A673 (cell line): ENCODE measurements around the gene MNAT1. TPM values are rescaled to one million over a fixed set of nuclear protein-coding genes. Genes with fewer than 3 reads are reported as not detected.

Source experiments
- BruUV-seq: library from RNA; stranded (reverse); fragments of 400-500 nt; replicated peaks from 2 replicates; lab custom pipeline; 2021; lab: Mats Ljungman, UMichigan
- CTCF ChIA-PET: fragments of 300-600 bp; sonication (Branson Sonifier 250); formaldehyde crosslinking; loops from one replicate; lab custom pipeline; 2022; ENCODE audit warnings: antibody characterized with exemption; lab: Charles Lee
- POLR2A ChIA-PET: fragments of 300-600 bp; sonication (Branson Sonifier 250); formaldehyde crosslinking; loops from one replicate; lab custom pipeline; 2022; ENCODE audit warnings: antibody characterized with exemption; ENCODE audit not compliant: low non-redundant PET; lab: Charles Lee
- DNase-seq: peaks from one replicate; pipeline ENCODE4 v3.0.0-alpha.2; 2015; ENCODE audit warnings: low spot score
- H3K27ac ChIP-seq: fragments of 200-600 bp; sonication (generic); 2 replicates; pipeline ENCODE4 v1.5.1; 2016; ENCODE audit warnings: mixed run types, low read depth, mild to moderate bottlenecking, mixed read lengths, antibody characterized with exemption, low read length; ENCODE audit not compliant: poor library complexity, severe bottlenecking
- H3K27me3 ChIP-seq: fragments of 200-600 bp; sonication (generic); replicated peaks from 2 replicates; pipeline ENCODE4 v1.6.1; 2017; ENCODE audit warnings: mixed run types, low read depth, mild to moderate bottlenecking, mixed read lengths, antibody characterized with exemption, low read length; ENCODE audit not compliant: insufficient read depth, poor library complexity
- H3K36me3 ChIP-seq: fragments of 200-600 bp; sonication (generic); 2 replicates; pipeline ENCODE4 v1.6.1; 2016; ENCODE audit warnings: mixed run types, mild to moderate bottlenecking, mixed read lengths, antibody characterized with exemption, low read length; ENCODE audit not compliant: insufficient read depth, poor library complexity, severe bottlenecking
- H3K4me1 ChIP-seq: fragments of 200-600 bp; sonication (generic); 2 replicates; pipeline ENCODE4 v1.6.1; 2017; ENCODE audit warnings: mixed run types, mild to moderate bottlenecking, mixed read lengths, antibody characterized with exemption, low read length; ENCODE audit not compliant: insufficient read depth, poor library complexity, severe bottlenecking
- H3K4me3 ChIP-seq: fragments of 200-600 bp; sonication (generic); 2 replicates; pipeline ENCODE4 v1.5.1; 2016; ENCODE audit warnings: low read depth, mixed run types, mild to moderate bottlenecking, mixed read lengths, low read length; ENCODE audit not compliant: poor library complexity, severe bottlenecking
- H3K9me3 ChIP-seq: fragments of 200-600 bp; sonication (generic); 2 replicates; pipeline ENCODE4 v1.6.1; 2016; ENCODE audit warnings: mixed run types, low read depth, mild to moderate bottlenecking, mixed read lengths, antibody characterized with exemption, low read length; ENCODE audit not compliant: poor library complexity, severe bottlenecking
- EZH2 ChIP-seq: fragments of 200-600 bp; sonication (generic); IDR thresholded peaks from 2 replicates; pipeline ENCODE4 v1.6.1; 2017; ENCODE audit warnings: borderline replicate concordance, low read depth, mild to moderate bottlenecking, mixed read lengths, antibody characterized with exemption, low read length; ENCODE audit not compliant: poor library complexity, severe bottlenecking
- intact Hi-C: fragments of 100-400 bp; cut with micrococcal nuclease; formaldehyde crosslinking; loops from one replicate; pipeline ENCODE4 v1.10.0; 2022; ENCODE audit not compliant: unreplicated experiment
- total RNA-seq: library from RNA; stranded (reverse); gene quantifications from 2 replicates; pipeline ENCODE4 v1.2.3, GENCODE V29; 2021
- TF ChIP-seq, protein P1 (sequence below): fragments of 300-800, 200-600 bp; sonication (generic); conservative IDR thresholded peaks from 2 replicates; pipeline ENCODE4 v1.5.1; 2017; ENCODE audit warnings: low read depth, mild to moderate bottlenecking, antibody characterized with exemption, low read length, moderate library complexity, mixed read lengths

The MNAT1 gene
- total RNA-seq, 1 experiment from 2014 or later = 70.9 TPM

DNA sequence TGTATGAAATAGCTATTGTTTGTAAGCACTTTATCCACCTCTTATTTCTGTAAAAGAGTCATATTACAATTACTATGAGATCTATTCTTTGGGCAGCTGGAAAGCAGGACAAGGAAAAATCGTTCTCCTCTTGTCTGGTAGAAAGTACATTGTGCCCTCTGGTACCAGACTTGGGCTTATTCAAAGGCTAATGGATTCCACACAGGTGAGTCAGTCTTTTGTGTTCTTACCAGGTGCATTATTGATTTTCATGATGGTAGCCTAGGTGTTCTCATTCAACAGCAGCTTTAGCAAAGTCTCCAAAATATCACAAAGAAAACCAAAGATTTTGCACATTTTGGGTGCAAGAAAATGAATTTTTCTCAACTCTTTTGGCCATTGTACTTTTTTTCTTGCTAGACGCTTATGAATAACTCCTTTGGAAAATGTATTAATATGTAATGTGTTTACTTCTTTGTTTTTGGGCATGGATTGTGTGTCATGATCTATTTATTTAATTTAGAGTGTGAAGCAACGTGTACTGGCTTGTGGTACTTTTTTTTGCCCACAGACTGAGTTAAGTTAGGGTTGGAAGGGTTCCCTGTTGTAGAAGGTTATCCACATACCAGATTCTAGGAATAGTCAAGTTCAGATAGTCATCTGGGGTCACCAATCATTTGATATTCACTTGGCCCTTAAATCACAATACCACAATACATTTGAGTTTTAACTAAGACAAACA is 26.2 kb downstream of the MNAT1 start:
- intact Hi-C loops = no loop called here
- BruUV-seq = no TSS peak
- Histone ChIP-seq H3K36me3 (no peaks in the 10 kb centered on the region), H3K4me1 (peaks cover 61% of the 10 kb centered on the region), H3K9me3 (no peaks in the 10 kb centered on the region), H3K27ac (no peak overlapping the region), H3K27me3 (no peaks in the 10 kb centered on the region), H3K4me3 (no peak overlapping the region)
- TF ChIP-seq EZH2 = no peak
- TF ChIP-seq, protein P1, sequence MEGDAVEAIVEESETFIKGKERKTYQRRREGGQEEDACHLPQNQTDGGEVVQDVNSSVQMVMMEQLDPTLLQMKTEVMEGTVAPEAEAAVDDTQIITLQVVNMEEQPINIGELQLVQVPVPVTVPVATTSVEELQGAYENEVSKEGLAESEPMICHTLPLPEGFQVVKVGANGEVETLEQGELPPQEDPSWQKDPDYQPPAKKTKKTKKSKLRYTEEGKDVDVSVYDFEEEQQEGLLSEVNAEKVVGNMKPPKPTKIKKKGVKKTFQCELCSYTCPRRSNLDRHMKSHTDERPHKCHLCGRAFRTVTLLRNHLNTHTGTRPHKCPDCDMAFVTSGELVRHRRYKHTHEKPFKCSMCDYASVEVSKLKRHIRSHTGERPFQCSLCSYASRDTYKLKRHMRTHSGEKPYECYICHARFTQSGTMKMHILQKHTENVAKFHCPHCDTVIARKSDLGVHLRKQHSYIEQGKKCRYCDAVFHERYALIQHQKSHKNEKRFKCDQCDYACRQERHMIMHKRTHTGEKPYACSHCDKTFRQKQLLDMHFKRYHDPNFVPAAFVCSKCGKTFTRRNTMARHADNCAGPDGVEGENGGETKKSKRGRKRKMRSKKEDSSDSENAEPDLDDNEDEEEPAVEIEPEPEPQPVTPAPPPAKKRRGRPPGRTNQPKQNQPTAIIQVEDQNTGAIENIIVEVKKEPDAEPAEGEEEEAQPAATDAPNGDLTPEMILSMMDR = no peak
- ChIA-PET CTCF (no interaction called here), POLR2A (no interaction called here)
- DNase-seq = no peak

DNA sequence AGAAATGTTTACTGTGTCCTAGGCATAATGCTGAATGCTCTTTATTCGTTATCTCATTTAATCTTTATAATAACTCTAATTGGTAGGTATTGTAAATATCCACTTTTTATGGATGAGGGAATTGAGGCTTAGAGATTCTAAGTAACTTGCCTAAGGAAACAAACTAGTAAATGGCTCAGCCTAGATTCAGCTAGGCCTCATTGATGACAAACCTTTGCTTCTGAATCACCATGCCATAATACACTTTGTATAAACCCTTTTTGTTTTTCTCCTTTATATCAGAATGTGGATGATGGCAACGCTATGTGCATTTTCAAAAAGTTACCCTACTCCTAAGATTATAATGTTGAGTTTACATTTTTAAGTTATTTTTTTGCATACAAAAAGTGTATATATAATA is 34.0 kb downstream of the MNAT1 start:
- no TSS peak for BruUV-seq
- Histone ChIP-seq H3K9me3 (no peaks in the 10 kb centered on the region), H3K27me3 (no peaks in the 10 kb centered on the region), H3K36me3 (no peaks in the 10 kb centered on the region), H3K27ac (no peak overlapping the region), H3K4me1 (peaks cover 8% of the 10 kb centered on the region), H3K4me3 (no peak overlapping the region)
- intact Hi-C loops = no loop called here
- no peak for TF ChIP-seq EZH2
- TF ChIP-seq, protein P1 = no peak
- CTCF ChIA-PET = no interaction called here
- DNase-seq = no peak
- POLR2A ChIA-PET = no interaction called here

DNA sequence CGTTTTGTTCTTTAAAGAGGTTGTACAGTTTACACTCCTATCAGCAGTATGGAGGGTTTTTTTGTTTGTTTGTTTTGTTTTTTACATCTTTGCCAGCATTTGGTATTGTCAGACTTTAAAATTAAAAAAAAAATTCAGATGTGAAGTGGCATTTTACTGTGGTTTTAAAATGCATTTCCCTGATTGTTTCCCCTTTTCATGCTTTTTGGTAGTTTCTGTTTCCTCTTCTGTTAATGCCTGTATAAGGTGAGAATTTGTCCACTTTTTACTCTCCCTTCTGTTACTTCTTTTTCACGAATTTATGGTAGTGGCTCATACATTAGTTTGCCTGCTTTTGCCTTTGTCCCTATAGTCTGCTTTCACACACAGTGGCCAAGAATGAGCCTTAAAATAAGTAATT is 36.6 kb downstream of the MNAT1 start:
- no peaks in the 10 kb centered on the region for H3K36me3 ChIP-seq
- no TSS peak for BruUV-seq
- no peak for DNase-seq
- H3K9me3 ChIP-seq = no peaks in the 10 kb centered on the region
- ChIA-PET POLR2A (no interaction called here), CTCF (no interaction called here)
- no peak overlapping the region for H3K4me3 ChIP-seq
- intact Hi-C loops = no loop called here
- no peaks in the 10 kb centered on the region for H3K27me3 ChIP-seq
- TF ChIP-seq EZH2 = no peak
- TF ChIP-seq, protein P1 = no peak
- H3K27ac ChIP-seq = no peak overlapping the region
- H3K4me1 ChIP-seq = no peaks in the 10 kb centered on the region
